ENCODE data around the gene ASPRV1.

- TF ChIP-seq CTCF (IDR thresholded peaks at IDR 0.05; ENCODE audit: low read depth, low read length, missing input control) (no peak), FOXA1 (IDR thresholded peaks at IDR 0.05) (no peak), REST (IDR thresholded peaks at IDR 0.05) (no peak), RAD21 (IDR thresholded peaks at IDR 0.05) (no peak), TAF1 (conservative IDR thresholded peaks at IDR 0.05) (no peak), RXRA (IDR thresholded peaks at IDR 0.05) (no peak), SP1 (IDR thresholded peaks at IDR 0.05) (no peak), GABPA (IDR thresholded peaks at IDR 0.05 in 1 of 2, conservative IDR thresholded peaks at IDR 0.05 in 1 of 2) (no peak), ZBTB33 (IDR thresholded peaks at IDR 0.05) (no peak), YY1 (IDR thresholded peaks at IDR 0.05) (no peak)
- TF ChIP-seq, protein P1, sequence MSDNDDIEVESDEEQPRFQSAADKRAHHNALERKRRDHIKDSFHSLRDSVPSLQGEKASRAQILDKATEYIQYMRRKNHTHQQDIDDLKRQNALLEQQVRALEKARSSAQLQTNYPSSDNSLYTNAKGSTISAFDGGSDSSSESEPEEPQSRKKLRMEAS (IDR thresholded peaks at IDR 0.05) = no peak
- TF ChIP-seq, protein P2, sequence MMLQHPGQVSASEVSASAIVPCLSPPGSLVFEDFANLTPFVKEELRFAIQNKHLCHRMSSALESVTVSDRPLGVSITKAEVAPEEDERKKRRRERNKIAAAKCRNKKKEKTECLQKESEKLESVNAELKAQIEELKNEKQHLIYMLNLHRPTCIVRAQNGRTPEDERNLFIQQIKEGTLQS (IDR thresholded peaks at IDR 0.05) = no peak
Measured at GRCh38 chr2:69945941-69946340, 15.5 kb downstream of the ASPRV1 start.

Measured in liver (tissue), 3 donors.